GM19467 (cell line): ENCODE data around the gene DNAH6.
"Not testable (repeated sequence)": the region's sequence is repeated elsewhere in the genome, so short reads cannot be mapped to it uniquely, and the experiment has no call there.

Experiments
- ATAC-seq: cut with Tn5 transposase; IDR thresholded peaks from one replicate; pipeline ENCODE4 v1.9.1; 2021; ENCODE audit warnings: mild to moderate bottlenecking, moderate library complexity; ENCODE audit not compliant: unreplicated experiment

DNAH6 gene, protein sequence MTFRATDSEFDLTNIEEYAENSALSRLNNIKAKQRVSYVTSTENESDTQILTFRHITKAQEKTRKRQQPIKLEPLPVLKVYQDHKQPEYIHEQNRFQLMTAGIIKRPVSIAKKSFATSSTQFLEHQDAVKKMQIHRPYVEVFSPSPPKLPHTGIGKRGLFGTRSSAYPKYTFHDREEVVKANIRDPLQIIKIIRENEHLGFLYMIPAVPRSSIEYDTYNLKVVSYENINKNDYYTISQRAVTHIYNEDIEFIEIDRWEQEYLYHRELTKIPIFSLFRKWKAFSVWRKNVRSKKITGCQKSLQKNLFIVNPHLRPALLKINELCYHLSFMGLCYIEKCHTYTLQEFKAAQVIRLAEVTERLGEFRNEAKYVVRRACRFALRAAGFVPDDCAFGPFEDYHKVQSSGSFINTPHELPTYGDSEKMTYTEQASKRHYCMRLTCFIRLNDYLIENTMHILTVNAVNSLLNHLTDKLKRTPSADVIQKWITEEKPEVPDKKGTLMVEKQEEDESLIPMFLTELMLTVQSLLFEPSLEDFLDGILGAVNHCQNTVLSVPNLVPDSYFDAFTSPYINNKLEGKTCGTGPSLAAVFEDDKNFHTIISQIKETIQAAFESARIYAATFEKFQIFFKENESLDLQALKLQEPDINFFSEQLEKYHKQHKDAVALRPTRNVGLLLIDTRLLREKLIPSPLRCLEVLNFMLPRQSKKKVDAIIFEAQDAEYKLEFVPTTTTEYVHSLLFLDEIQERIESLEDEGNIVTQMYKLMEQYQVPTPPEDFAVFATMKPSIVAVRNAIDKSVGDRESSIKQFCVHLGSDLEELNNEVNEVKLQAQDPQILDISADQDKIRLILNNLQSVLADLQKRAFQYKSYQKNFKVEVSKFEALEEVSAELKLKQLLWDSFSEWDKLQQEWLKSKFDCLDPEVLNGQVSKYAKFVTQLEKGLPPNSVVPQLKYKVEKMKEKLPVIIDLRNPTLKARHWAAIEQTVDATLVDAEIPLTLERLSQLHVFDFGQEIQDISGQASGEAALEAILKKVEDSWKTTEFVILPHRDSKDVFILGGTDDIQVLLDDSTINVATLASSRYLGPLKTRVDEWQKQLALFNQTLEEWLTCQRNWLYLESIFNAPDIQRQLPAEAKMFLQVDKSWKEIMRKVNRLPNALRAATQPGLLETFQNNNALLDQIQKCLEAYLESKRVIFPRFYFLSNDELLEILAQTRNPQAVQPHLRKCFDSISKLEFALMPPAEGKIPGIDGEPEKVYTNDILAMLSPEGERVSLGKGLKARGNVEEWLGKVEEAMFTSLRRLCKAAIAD (N-terminal part only)

DNA sequence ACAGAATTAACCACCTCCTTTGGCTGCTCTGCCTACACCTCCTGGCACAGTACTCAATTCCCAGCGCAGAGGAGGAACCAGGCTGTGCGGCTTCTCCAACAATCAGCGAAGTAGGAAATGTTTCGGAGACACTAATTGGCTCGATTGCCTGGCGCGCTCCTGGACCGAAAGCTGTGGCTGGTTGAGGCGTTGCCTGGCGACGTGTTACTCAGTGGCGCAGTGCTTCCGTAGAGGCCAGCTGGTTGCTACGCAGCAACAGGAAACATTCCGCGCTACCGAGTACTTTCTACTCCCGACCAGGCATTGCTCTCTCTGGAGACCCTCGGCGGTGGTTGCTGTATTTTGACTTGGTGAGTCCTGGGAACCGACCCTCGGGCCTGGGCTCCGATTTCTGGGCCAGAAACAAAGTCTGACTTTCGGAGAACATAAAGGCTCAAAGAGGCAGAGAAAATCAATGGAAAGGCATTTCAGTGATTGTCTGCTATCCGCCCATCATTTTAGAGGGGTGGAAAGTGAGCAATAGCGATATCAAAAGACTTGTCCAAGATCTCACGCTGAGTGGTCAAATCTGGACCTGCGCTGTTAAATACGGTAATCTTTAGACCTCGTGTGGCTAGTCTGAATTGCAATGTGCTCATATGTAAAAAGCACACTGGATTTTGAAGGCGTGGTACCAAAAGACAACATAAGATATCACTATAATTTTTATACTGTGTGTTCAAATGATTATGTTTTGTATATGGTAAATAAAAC, at the start of gene DNAH6:
Gene DNAH6 (plus strand): TSS at position 265 of the 753 bp plus-strand sequence. CDS start 1,329 bp downstream, outside the sequence.
- ATAC-seq: peak; percentile 97

DNA sequence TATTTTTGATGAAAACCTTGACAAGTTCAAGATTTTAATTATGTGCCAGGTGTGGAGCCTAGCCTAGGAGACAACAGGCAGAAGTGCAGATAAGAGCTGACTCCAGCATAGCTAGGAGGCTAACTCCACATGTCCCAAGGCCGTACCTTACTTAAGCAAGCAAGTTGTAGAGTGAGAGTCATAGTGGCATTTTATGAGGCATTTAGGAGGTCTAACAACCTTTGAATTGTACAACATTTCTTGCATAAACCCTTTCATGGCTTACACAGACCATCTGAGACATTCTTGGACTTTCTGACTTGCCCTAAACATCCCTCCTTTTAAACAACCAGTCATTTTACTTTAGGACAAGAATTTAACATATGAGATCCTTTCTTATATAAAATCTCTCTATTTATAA, 48.9 kb upstream of the DNAH6 start:
- no peak for ATAC-seq

DNA sequence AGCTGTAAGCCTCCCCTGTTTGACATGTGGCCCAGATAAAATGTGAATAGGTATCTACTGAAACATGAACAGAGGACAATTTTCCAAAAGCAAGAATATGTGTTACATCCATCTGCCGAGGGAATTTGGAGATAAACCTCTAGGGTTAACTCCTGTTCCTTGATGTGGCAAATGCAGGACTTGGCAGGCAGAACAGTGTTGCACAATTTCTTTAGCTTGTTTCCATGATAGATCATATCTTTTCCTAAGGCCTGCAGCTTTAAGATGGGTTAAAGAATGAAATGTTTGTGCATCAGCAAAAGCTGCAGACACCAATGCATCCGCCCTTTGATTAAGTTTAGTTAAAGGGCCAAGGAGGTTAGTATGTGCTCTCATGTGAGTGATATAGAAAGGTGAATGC, 43.9 kb upstream of the DNAH6 start:
- not testable (repeated sequence) for ATAC-seq

DNA sequence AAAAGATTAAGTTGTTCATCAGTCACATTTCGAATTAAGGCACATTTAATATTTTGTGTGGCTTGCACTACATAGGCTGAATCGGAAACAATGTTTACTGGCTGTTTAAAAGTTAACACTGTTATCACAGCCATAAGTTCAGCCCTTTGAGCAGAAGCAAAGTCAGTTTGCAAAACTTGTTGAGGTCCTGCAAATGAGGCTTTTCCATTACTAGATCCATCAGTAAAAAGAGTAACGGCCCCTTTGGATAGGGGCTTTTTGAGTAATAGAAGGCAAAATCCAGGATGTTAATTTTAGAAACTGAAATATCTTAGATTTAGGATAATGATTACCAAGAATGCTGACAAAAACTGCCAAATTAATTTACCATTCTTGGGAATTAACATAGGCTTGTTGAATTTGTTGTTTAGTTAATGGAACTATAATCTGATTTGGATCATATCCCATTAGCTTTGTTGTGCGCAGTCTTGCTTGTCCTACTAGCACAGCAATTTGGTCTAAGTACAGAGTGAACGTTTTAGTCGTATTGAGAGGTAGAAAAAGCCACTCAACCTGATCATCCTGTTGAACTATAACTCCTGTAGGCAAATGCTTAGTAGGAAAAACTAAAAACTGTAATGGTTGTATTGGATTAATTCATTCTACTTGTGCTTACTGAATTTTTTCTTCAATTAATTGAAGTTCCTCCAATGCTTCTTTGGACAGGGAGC, 43.3 kb upstream of the DNAH6 start:
- no peak for ATAC-seq

DNA sequence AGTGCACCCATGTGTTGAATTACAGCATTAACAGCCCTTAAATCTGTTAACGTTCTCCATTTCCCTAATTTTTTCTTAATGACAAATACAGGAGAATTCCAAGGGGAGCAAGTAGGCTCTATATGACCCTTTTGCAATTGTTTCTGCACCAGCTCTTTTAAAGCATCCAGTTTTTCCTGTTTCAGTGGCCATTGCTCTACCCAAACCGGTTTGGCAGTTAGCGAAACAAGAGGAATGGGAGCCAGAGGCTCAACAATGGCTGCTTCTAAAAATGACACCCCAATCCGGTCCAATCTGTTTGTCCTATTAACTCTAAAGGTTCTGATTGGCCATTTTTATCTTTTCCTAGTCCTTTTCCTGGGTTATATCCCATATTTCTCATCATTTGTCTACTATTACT, 42.1 kb upstream of the DNAH6 start:
- no peak for ATAC-seq

DNA sequence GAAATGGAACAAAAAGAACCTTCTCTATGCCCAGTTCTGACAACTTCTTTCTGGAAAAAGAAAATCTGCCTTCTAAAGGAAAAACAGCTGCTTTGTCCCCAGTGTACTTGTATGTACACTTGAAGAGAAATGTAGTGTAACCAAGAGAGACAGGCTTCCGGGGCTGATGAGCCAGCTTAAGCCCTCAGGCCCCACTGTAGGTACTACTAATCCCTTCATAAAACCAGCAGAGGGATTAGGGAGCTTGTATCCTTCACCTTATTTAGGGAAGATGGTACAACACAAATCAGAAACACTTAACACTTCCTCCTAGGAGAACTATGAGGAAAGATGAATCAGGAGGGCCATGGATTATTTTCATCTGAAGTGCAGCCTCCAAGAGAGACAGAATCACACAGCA, 38.4 kb upstream of the DNAH6 start:
- no peak for ATAC-seq

DNA sequence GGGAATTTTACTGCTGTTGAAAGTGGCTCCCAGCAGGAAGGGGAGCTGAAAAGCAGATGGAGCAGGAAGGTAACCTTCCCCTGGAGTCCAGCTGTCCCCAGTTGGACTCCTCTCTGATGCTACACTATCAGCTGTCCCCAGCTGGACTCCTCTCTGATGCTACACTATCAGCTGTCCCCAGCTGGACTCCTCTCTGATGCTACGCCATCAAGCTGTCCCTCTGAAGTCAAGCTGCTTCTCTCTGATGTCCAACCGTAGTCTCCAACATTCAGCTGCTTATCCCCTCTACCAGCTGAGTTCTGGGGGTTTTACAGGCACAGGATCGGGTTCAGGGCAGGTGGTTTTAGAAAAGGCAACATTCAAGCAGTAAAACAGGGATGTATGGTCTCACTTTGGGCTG, 37.4 kb upstream of the DNAH6 start:
- no peak for ATAC-seq

DNA sequence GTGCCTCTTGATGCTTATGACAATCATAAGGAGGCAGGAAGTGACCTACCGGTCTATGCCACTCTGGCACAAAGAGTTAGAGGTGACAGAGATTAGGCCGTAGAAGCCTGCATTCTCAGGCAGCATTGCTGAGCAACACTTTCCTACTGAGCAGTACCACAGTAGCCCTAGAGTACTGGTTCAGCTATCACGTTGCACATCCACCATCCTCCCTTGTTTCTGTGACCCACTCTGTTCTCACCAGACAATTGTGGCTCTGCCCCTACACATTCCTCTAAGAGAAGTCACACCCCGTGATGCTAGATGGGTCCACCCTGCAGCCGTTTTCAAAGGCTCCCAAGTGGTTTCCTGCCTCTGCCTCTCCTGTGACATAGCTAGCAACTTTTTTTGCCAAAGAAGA, 34.6 kb upstream of the DNAH6 start:
- ATAC-seq: no peak

DNA sequence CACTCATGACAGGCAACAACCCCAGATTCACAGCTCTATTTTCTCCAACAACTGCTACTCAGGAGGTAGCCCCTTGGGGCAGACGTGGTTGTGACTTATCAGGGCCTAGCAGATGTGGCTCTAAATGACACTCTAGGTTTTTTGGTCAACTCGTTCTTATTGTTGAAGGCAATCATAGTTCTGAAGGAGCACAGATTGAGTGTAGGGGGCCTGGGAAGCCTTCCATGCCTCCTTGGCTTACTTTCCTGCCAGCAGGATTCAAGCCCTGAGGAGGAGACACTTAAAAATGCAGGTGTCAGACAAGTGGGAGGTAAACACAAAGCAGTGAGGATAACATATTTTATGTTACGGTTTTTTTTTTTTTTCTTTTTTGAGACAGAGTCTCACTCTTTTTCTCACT, 33.7 kb upstream of the DNAH6 start:
- no peak for ATAC-seq

DNA sequence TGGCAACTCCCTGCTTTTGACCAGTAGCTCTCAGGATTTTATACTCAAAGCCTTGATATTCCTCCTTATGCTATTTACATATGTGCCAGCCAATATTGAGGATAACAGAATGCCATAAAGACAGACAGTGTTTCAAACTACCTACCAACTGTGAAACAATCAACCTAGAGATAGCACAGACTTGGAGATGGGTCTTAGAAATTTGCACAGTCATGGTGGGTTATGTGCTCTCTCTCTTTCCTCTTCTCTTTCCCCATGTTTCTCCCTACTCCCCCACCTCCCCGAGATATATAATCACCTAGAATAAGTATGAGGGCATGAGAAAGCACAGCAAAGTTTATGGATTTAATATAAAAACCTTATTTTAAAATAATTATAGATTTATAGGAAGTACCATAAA, 33.0 kb upstream of the DNAH6 start:
- no peak for ATAC-seq

DNA sequence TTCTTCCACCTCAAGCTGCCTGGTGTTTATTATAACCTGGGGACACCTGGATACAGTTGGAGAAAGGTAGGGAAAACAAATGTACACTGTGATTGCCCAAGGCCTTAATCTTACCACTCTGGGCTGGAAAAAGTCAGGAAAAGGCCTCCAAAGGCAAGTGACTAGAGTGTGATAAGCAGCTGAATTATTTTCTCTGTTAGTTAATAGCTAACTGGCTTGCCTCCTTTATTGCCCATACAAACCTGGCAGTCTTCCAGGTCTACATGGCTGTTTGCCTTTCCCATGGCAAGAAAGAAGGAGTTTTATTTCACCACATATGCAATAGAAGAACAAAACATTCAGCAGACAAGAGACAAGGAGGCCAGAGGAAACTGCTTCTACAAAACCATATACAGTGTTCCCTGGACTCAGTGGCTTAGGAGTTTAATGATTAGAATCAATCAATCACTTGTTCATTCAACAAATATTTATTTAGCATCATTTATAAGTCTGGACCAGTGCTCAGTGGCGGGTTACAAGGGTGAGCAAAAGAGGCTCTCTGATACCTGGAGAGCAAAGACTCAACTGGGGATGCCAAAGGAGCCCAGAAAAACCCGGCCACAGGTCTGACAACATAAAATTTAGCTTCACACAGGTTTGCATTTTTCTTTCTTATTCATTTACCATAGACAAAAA, 29.7 kb upstream of the DNAH6 start:
- ATAC-seq: no peak

DNA sequence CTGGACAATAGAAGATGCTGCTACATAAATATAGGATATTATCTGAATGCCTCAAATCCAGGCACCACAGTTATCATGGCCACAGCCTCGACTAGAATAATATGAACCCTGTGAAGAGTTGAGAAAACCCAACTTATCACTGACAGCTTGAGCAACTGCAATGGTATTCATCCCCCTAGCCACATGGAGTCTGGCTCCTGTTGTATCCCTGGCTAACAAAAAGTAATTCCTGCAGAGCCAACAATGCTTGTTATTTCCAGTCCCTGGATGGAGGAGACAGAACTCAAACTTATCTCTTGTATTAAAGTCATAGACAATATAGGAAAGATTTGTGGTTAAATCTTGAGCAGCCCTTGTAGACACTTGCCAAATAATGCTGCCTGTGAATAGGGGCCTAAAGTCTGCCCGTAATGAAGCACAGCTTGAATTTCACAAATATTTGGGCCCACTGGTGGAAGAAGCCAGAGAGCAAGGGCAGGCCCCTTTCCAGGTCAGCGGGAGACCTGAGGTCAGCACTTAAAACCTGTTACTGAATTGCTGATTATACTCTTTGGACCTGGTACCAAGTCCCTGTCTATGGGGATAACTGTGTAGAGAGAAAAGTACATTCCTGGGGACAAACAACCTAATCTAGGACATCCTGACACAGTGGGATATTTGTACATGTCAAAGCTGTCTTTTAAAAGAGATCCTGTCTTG, 28.9 kb upstream of the DNAH6 start:
- ATAC-seq: no peak

DNA sequence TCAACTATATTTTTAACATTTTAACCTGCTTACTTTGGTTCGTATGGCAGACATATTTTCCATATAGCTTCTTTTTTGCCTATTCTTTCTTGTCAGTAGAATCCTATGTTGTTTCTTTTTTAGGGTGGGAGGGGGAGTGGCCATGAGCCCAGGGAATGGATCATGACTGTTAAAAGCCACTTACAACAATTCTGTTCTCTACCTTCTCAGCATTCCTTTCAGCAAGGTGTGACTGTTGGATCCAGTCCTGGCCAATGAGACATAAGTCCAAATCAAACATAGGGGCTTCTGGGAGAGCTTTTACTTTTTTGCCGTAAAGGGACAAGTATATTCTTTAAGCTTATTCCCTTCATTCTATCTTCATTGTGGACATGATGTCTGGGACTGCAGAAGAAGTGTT, 25.0 kb upstream of the DNAH6 start:
- ATAC-seq: no peak

DNA sequence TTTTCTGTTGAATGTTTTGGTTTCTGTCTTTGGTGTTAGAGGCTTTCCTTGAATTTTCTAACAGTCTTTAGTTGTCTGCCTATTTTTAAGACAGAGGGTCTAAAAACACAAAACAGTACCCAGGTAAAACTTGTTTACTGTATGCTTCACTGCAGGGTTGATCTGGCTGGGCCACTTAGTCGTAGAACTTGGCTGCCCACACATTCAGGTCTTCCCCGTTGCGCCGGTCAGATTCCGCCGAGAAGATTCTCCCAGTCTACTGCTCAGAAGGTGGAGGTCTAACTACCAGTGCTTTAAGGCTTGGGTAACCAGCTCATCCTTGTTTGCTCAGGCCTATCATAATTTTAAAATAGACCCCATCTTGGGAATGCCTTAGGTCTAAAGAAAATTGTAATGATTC, 24.6 kb upstream of the DNAH6 start:
- no peak for ATAC-seq

DNA sequence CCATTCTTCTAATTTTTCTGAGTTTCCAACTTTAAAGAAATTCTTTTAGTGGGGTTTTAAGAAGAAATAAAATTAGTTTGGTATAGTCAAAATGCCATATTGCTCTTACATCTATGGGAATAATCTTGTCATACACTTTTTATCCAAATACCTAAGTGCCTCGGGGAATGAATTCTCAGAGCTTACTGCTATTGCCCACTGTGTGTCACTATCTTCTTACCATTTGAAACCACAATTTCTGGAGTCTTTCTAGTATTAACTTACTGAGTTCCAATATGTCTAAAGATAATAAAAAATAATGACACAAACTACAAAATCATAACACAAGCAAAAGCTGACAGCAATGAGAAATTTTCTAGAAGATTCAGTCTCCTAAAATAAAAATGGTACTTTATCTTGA, 23.7 kb upstream of the DNAH6 start:
- no peak for ATAC-seq

DNA sequence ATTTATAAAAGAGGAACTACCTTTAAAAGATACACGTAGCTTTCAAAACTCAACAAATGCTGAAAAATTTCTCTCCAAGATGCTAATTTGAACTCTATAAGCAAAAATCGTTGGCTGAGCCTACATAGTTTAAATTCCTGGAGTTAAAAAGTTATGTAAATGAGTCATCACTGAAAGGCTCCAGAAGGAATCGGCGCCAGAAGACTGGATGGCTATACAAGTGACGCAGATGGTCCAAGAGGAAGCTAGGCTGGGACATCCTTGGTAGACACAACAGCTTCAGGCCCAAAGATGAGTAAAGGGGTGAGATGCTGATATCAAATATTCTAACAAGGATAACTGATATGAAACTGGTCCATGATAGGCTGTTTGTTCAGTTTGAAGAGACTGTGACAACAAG, 22.8 kb upstream of the DNAH6 start:
- no peak for ATAC-seq

DNA sequence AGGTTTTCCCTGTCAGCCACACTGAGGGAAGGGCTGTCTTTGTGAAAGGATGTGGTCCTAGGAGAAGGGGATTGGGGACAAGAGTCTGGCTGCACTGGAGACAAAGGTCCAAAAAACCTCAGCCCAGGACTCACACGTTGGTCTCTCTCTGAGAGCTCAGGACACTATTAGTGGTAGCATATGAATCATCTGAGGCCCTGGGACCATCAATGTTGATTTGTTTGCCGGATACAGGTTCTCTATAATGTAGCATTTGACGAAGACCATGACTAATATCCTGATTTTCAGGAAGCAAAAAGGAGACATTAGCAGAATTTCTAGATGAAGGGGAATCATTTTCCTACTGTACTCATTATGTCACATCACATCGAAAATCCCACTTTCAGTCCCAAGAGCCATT, 22.2 kb upstream of the DNAH6 start:
- ATAC-seq: no peak

DNA sequence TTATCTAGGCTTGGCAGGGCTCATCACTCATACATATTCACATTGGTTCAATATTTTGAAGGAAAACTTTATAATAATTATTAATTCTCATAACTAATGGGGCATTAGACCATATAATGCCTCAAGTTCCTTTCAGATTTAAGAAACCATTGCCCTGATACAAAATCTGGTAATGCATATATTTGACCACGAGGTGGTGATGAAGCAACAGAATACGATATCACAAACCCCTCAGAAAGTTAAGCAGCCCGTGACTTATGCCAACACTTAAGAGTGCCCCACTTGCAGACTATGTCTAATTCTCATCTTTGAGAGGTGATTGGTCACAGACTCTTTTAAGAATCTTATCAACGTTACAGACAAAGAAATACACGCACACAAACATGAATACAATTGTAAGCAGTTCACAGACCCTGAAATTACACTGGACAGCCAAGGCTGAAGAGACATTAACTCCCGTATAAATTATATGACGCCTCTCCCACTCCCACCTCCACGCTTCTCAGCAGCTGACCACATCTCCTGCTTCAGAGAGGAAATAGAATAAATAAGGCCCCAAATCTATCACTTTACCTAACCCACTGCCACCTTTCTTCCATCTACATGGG, 20.7 kb upstream of the DNAH6 start:
- peak; percentile 91 for ATAC-seq
